ENCODE results near the gene SYNE2. TPM values are rescaled to one million over a fixed set of nuclear protein-coding genes. Genes with fewer than 3 reads are reported as not detected.

The SYNE2 gene
- total RNA-seq, 1 experiment from 2014 or later = 71.1 TPM

DNA sequence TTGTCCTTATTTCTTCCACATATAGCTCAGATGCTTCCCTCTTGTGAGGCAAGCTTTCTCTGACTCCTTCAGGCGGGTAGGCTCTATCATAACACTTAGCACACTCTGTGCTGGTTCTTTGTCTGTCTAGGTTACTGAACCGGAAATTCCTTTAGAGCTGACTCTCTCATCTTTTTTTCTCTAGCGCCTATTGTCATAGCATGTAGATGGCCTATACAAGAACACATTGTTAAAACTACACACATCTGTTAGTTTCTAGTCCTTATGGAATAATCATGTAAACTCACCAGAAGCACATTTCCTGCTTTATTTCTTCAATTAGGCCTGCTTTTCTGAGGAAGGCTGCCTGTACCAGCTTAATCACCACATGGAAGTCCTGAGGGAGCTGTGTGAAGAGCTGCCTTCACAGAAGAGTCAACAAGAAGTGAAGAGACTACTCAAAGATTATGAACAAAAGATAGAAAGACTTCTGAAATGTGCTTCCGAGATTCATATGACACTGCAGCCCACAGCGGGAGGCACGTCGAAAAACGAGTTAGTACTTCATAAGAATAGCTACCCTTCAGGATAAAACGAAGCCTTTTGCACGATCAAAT is 143.9 kb downstream of the SYNE2 start:
- Mint-ChIP-seq H3K27ac (no peak overlapping the region), H3K27me3 (ENCODE audit: low read depth) (no peaks in the 10 kb centered on the region), H3K4me3 (no peak overlapping the region), H3K36me3 (peaks cover 44% of the 10 kb centered on the region), H3K9me3 (no peaks in the 10 kb centered on the region), H3K4me1 (peaks cover 6% of the 10 kb centered on the region)
- POLR2A ChIA-PET = interaction anchor here (0.6 kb wide), 1 partner anchor 143 kb away, joined by 3 read pairs; no protein-coding TSS in a partner anchor
- no peak for DNase-seq (ENCODE audit: low spot score)
- no peak for ATAC-seq
- TF ChIP-seq, protein P1, sequence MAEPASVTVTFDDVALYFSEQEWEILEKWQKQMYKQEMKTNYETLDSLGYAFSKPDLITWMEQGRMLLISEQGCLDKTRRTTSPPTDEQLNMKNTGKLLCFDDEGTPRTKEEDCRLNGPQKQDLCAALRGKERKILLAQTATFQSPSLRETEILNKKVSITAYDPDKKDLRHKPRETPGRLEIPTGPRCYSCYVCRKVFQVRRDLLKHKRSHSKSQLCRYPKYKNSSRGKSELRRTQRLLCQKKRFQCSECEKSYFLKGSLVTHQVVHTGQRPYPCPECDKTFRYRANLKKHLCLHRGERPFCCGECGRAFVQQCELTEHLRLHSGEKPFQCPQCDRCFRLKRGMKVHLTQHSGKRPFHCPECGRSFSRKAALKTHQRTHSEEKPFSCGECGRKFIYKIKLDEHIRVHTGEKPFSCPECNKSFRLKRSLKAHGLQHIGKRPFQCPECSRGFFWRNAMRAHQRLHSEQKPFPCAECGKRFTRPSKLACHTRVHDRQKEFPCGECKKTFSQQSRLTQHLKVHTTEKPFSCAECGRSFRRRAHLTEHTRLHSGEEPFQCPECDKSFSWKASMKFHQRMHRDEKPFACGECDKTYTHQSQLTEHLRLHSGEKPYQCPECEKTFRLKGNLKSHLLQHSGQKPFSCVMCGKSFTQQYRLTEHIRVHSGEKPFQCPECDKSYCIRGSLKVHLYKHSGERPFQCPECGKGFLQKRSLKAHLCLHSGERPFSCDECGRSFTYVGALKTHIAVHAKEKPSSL (CRISPR knock-in tag; conservative IDR thresholded peaks at IDR 0.05) = no peak
- no peak for TF ChIP-seq KAT7 (CRISPR knock-in tag; IDR thresholded peaks at IDR 0.05; ENCODE audit: borderline replicate concordance)
- TF ChIP-seq, protein P2, sequence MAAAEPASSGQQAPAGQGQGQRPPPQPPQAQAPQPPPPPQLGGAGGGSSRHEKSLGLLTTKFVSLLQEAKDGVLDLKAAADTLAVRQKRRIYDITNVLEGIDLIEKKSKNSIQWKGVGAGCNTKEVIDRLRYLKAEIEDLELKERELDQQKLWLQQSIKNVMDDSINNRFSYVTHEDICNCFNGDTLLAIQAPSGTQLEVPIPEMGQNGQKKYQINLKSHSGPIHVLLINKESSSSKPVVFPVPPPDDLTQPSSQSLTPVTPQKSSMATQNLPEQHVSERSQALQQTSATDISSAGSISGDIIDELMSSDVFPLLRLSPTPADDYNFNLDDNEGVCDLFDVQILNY (CRISPR knock-in tag; IDR thresholded peaks at IDR 0.05) = no peak
- TF ChIP-seq ZNF219 (CRISPR knock-in tag; IDR thresholded peaks at IDR 0.05; ENCODE audit: borderline replicate concordance) = no peak
- TF ChIP-seq, protein P3, sequence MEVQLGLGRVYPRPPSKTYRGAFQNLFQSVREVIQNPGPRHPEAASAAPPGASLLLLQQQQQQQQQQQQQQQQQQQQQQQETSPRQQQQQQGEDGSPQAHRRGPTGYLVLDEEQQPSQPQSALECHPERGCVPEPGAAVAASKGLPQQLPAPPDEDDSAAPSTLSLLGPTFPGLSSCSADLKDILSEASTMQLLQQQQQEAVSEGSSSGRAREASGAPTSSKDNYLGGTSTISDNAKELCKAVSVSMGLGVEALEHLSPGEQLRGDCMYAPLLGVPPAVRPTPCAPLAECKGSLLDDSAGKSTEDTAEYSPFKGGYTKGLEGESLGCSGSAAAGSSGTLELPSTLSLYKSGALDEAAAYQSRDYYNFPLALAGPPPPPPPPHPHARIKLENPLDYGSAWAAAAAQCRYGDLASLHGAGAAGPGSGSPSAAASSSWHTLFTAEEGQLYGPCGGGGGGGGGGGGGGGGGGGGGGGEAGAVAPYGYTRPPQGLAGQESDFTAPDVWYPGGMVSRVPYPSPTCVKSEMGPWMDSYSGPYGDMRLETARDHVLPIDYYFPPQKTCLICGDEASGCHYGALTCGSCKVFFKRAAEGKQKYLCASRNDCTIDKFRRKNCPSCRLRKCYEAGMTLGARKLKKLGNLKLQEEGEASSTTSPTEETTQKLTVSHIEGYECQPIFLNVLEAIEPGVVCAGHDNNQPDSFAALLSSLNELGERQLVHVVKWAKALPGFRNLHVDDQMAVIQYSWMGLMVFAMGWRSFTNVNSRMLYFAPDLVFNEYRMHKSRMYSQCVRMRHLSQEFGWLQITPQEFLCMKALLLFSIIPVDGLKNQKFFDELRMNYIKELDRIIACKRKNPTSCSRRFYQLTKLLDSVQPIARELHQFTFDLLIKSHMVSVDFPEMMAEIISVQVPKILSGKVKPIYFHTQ (CRISPR knock-in tag; IDR thresholded peaks at IDR 0.05) = no peak
- TF ChIP-seq MLX (CRISPR knock-in tag; IDR thresholded peaks at IDR 0.05) = no peak
- no peak for TF ChIP-seq CREM (CRISPR knock-in tag; IDR thresholded peaks at IDR 0.05)
- no peak for TF ChIP-seq IRF2 (CRISPR knock-in tag; IDR thresholded peaks at IDR 0.05; ENCODE audit: borderline replicate concordance, low read depth)
- TF ChIP-seq EMX1 (CRISPR knock-in tag; IDR thresholded peaks at IDR 0.05) = no peak
- no peak for TF ChIP-seq ZNF512 (CRISPR knock-in tag; IDR thresholded peaks at IDR 0.05; ENCODE audit: borderline replicate concordance)
- TF ChIP-seq TCF7 (CRISPR knock-in tag; IDR thresholded peaks at IDR 0.05; ENCODE audit: low read depth) = no peak
- no peak for TF ChIP-seq FOXJ3 (CRISPR knock-in tag; IDR thresholded peaks at IDR 0.05; ENCODE audit: borderline replicate concordance)
- no peak for TF ChIP-seq ATF1 (CRISPR knock-in tag; IDR thresholded peaks at IDR 0.05)
- TF ChIP-seq CBFB (CRISPR knock-in tag; IDR thresholded peaks at IDR 0.05; ENCODE audit: low read depth) = no peak
- TF ChIP-seq, protein P4, sequence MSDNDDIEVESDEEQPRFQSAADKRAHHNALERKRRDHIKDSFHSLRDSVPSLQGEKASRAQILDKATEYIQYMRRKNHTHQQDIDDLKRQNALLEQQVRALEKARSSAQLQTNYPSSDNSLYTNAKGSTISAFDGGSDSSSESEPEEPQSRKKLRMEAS (CRISPR knock-in tag; IDR thresholded peaks at IDR 0.05) = no peak
- no peak for TF ChIP-seq JAZF1 (CRISPR knock-in tag; IDR thresholded peaks at IDR 0.05)
- no peak for TF ChIP-seq ELF4 (CRISPR knock-in tag; IDR thresholded peaks at IDR 0.05; ENCODE audit: low read depth)
- TF ChIP-seq, protein P5, sequence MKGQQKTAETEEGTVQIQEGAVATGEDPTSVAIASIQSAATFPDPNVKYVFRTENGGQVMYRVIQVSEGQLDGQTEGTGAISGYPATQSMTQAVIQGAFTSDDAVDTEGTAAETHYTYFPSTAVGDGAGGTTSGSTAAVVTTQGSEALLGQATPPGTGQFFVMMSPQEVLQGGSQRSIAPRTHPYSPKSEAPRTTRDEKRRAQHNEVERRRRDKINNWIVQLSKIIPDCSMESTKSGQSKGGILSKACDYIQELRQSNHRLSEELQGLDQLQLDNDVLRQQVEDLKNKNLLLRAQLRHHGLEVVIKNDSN (CRISPR knock-in tag; IDR thresholded peaks at IDR 0.05) = no peak
- CTCF ChIA-PET = interaction anchor here (1.0 kb wide), 1 partner anchor 307 kb away, joined by 3 read pairs; no protein-coding TSS in a partner anchor
